ENCODE measurements around the gene CD44.

The CD44 gene

GRCh38 chr11:35112056-35112845 is 26.7 kb upstream of the CD44 start:
- DNase-seq: no peak

GRCh38 chr11:35112846-35113105 is 26.2 kb upstream of the CD44 start:
- no peak for DNase-seq

- no peak for DNase-seq
These were observed 23.9 kb upstream of the CD44 start for GRCh38 chr11:35114906-35115687.

DNA sequence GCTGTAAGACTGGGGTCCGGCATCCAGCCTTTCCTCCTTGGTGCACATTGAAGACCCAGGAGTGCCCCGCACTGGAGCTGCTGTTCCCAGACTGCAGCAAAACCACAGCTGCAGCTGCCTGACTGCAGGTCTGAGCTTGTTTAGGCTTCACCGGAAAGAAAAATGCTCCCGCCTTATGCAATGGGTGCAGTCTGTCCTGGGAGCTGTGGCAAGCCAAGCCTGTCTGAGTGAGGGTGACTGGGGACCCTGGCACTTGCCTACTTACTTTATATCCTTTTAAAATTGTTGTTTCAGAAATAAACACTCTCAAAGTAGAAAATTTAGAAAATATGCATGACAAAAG is 23.3 kb upstream of the CD44 start:
- no peak for DNase-seq

DNA sequence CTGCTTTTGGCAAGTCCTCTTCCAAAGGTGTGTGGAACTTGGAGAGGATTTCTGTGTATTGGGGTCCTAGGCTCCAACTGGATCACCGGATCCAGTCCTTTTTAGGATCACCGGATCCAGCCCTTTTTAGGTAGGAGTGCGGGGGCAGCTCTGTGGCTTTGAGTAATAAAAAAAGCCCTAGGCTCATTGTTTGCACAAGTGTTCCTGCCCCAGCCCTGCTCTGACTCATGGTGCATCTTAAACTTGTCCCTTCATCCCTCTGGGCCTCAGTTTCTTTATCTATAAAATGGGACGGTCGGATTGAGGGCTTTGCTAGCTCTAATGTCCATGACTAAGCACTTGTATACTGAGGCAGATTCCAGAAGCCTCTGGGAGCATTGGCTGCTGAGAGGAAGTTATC is 22.7 kb upstream of the CD44 start:
- DNase-seq: no peak

- no peak for DNase-seq
These were observed 22.0 kb upstream of the CD44 start for GRCh38 chr11:35116762-35117640.

DNA sequence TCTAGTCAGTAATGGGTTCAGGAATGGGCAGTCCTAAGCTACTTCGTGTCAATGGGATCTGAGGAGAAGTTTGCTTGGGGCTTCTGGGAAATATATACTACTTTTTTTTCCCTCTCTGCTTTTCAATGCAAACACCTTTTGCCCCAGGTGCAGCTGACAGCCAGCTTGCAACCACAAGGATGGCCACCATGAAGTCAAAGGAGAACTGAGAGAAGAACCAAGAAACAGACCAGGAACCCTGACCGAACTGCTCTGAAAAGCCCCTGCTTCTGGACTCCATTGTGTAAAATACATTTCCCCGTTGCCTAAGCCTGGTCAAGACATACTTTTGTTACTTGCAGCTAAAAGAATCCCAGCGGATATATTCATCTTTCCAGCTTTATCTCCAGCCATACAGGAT is 20.1 kb upstream of the CD44 start:
- no peak for DNase-seq

- DNase-seq: no peak
These were observed 17.6 kb upstream of the CD44 start for GRCh38 chr11:35121326-35121865.

DNA sequence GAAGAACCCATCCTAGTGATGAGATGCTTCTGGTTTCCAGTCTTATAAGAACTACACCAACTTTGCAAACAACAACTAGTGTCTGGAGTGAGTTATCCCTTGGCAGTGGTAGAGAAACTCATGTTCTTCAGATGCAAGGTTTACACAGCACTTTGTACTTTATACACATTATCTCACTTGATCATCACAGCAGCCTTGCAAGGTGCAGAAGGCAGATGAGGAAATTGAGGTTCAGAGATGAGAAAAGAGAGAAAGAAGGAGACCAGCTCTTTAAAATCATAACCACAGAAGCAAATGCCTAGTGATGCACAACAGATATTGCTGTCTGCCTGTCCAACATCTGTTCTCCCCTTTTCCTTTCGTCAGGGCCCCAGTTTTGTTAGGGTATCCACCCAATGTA is 16.7 kb upstream of the CD44 start:
- DNase-seq: no peak

DNA sequence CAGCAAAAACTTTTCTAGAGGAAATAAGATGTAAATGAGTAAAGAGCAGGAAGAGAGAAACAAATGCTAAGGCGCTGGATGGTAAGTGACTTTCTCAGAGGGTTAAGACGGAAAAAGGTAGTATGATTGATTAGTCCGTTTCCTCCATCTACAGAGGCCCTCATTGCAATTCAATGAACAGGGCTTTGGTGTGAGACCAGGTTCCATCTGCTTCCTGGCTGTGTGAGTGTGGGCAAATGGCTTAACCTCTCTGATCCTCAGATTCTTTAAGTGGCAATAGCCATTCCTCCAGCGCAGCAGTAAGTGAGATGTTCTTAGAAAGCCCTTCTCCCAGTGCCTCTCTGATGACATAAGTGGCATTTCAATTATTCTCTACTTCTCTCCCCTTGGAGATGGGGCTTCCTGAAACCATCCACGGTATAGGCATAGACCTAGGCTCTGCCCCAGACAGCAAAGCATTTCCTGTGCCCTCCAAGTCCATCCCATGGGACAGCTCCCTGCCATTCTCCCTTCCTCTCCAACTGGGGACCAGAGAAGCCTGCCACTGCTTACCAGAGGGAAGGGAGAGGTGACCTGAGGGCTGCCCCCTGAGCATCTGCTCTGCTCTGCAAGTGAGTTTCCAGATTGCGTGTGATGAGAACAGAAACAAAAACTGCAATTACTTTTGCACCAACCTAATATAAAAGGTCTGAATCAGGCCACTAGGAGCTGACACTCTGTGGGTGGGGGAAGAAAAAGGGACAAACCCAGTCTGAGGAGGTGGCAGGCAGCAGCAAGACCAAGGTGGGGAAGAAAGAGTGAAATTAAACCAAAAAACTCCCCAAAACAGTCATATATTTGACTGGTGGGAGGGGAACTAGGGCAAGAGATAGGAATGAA is 12.7 kb upstream of the CD44 start:
- DNase-seq: peak; percentile 81

GRCh38 chr11:35126879-35127581 is 11.9 kb upstream of the CD44 start:
- DNase-seq: no peak

- DNase-seq: no peak
These were observed 11.4 kb upstream of the CD44 start for GRCh38 chr11:35127619-35128018.

- no peak for DNase-seq
These were observed 7.9 kb upstream of the CD44 start for GRCh38 chr11:35131094-35131493.

GRCh38 chr11:35131886-35132285 is 7.1 kb upstream of the CD44 start:
- no peak for DNase-seq

GRCh38 chr11:35133656-35134055 is 5.3 kb upstream of the CD44 start:
- no peak for DNase-seq

DNA sequence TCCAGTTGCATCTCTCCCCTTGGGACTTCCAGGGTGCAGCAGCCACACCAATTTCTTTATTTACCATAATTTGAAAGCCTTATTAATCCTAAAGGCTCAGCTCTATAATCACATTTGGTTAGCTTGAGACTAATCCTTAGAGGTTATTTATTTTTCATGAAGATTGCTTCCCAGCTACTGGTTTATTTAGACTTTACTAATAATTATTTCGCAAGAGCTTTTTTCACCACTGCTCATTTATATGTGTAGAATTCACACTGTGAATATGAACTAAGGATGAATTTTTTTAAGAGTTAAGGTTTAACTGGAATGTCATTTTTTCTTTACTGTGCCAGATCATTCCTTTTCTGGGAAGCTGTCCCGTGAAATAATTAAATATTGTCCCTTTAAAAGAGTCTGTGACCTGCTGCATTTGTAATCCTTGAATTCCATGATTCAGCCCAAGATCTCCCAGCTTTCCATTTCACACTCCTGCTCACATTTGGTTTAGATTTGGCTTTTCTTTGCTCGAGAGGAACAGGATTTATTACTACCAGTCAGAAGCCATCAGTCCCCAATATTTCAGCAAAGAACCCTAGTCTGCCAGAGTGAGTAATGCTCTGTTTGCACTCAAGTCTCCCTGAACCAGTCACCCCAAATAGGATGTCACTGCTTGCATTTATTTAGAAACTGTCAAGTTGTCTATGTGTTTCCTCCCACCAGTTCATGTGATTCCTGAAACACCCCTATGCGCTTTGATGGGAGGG is 4.4 kb upstream of the CD44 start:
- no peak for DNase-seq

DNA sequence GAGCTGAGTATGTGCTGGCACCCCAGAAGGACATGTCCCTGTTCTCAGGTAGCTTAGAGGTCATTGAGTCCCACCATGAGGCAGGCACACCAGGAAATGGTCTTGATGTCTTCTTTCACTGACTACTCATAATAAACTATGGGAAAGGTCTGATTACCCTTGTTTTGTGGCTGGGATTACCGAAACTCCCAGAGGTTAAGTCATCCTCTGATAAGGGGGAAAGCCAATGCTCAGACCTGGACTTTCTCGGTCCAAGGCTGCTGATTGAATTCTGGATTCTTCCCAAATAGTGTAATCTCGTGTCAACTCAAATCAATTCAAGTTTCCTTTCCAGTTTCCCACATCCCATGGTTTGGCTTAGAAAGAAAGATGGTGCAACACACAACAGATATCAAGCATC is 3.7 kb upstream of the CD44 start:
- DNase-seq: no peak

GRCh38 chr11:35136311-35136710 is 2.7 kb upstream of the CD44 start:
- no peak for DNase-seq

DNA sequence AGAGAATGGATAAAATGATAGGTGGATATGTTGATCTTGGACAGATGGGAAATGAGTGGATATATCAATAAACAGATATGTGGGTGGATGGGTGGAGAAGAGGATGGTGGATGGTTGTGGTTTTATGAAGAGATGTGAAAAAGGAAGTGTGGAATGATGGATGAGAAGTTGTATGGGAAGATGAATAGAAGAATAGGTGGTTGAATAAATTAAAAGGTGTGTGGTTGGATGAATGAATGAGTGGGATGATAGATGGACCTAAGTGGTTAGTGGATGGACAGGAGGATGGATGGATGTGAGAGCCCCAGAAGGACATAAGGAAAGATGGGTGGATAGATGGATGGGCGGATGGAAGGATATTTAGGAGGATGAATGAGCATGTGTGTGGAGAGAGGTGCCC is 913 bp upstream of the CD44 start:
- DNase-seq: no peak

GRCh38 chr11:35138606-35138942 is 397 bp upstream of the CD44 start:
- no peak for DNase-seq

DNA sequence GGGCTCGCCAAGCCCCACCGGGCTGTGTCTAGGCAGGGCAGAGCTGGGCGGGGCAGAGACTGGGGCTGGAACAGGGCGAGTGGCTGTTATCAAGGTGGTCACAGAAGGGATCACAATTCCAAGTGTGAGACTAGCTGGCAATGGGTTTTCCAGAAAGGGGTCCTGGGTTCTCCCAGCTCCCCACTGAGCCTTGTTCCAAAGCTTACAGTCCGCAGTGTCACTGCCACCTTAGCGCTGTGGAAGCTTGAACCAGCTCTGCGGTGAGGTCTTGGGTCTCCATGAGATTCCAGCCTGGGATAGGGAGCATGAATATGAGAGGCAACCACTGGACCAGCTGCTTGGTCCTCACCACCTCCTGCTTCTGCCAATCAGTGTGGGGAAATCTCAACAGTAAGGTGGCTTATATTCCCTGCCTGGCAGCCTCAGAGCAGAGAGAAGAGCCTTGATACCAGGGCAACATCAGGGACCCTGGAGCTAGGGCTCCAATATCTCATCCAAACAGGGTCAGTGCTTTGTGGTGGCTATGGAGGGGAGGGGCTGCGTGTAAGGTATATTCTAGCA is 831 bp downstream of the CD44 start:
- no peak for DNase-seq

Measured in activated CD8-positive, alpha-beta memory T cell treated with anti-CD3 and anti-CD28 coated beads for 24 hours (primary cell).